GM18508 (cell line): ENCODE data around the gene NR2C2AP.
"Not testable (repeated sequence)": the region's sequence is repeated elsewhere in the genome, so short reads cannot be mapped to it uniquely, and the experiment has no call there.

Source experiments
- ATAC-seq: cut with Tn5 transposase; IDR thresholded peaks from one replicate; pipeline ENCODE4 v1.9.1; 2021; ENCODE audit warnings: moderate number of reproducible peaks; ENCODE audit not compliant: insufficient read depth, unreplicated experiment

The NR2C2AP gene

GRCh38 chr19:19191768-19192077 is 11.5 kb downstream of the NR2C2AP start:
- ATAC-seq = no peak

GRCh38 chr19:19186742-19187141 is 16.5 kb downstream of the NR2C2AP start:
- ATAC-seq = no peak

GRCh38 chr19:19185853-19186740 is 17.1 kb downstream of the NR2C2AP start:
- ATAC-seq = no peak

GRCh38 chr19:19181488-19181998 is 21.7 kb downstream of the NR2C2AP start:
- ATAC-seq = no peak

- ATAC-seq = no peak
Measured at GRCh38 chr19:19179548-19180441, 23.4 kb downstream of the NR2C2AP start.

GRCh38 chr19:19176950-19177349 is 26.3 kb downstream of the NR2C2AP start:
- no peak for ATAC-seq

- not testable (repeated sequence) for ATAC-seq
Measured at GRCh38 chr19:19173243-19173642, 30.0 kb downstream of the NR2C2AP start.

- no peak for ATAC-seq
Measured at GRCh38 chr19:19171821-19172532, 31.2 kb downstream of the NR2C2AP start.

- ATAC-seq = no peak
Measured at GRCh38 chr19:19170873-19171672, 32.1 kb downstream of the NR2C2AP start.

- peak; percentile 62 for ATAC-seq
Measured at GRCh38 chr19:19170053-19170872, 33.0 kb downstream of the NR2C2AP start, which contains the start of gene MEF2B. MEF2B (minus strand) TSS chr19:19170263; CDS start chr19:19150735, 19,528 bp downstream.

- no peak for ATAC-seq
Measured at GRCh38 chr19:19169236-19170052, 33.8 kb downstream of the NR2C2AP start.

- no peak for ATAC-seq
Measured at GRCh38 chr19:19167612-19168011, 35.6 kb downstream of the NR2C2AP start.

GRCh38 chr19:19165396-19165795 is 37.8 kb downstream of the NR2C2AP start:
- ATAC-seq = no peak

- no peak for ATAC-seq
Measured at GRCh38 chr19:19162495-19162894, 40.7 kb downstream of the NR2C2AP start.

- ATAC-seq = no peak
Measured at GRCh38 chr19:19160461-19161035, 42.7 kb downstream of the NR2C2AP start.

- ATAC-seq = no peak
Measured at GRCh38 chr19:19159534-19159933, 43.7 kb downstream of the NR2C2AP start.

GRCh38 chr19:19157808-19158207 is 45.4 kb downstream of the NR2C2AP start:
- ATAC-seq = no peak
